Karpas-422 (cell line): ENCODE results near the gene NME2. TPM values are rescaled to one million over a fixed set of nuclear protein-coding genes. Genes with fewer than 3 reads are reported as not detected.

Source experiments
- DNase-seq: peaks from one replicate; pipeline ENCODE4 v3.0.0-alpha.2; 2015
- H2AFZ ChIP-seq: fragments of 200-600 bp; sonication (generic); 2 replicates; pipeline ENCODE4 v1.6.1; 2014; ENCODE audit warnings: antibody characterized with exemption, low read length, mixed read lengths
- H3K27ac ChIP-seq: fragments of 200-600 bp; sonication (generic); 2 replicates; pipeline ENCODE4 v1.5.1; 2014; ENCODE audit warnings: mild to moderate bottlenecking, low read length, moderate library complexity
- H3K27me3 ChIP-seq: fragments of 200-600 bp; sonication (generic); 2 replicates; pipeline ENCODE4 v1.6.1; 2014; ENCODE audit warnings: low read length, mixed read lengths
- H3K36me3 ChIP-seq: fragments of 200-600 bp; sonication (generic); 2 replicates; pipeline ENCODE4 v1.6.1; 2014; ENCODE audit warnings: low read length, mixed read lengths; ENCODE audit not compliant: insufficient read depth
- H3K4me1 ChIP-seq: fragments of 200-600 bp; sonication (generic); 2 replicates; pipeline ENCODE4 v1.6.1; 2014; ENCODE audit warnings: mild to moderate bottlenecking, low read length, mixed read lengths
- H3K4me2 ChIP-seq: fragments of 200-600 bp; sonication (generic); 2 replicates; pipeline ENCODE4 v1.6.1; 2014; ENCODE audit warnings: low read length, low read depth, mild to moderate bottlenecking; ENCODE audit not compliant: poor library complexity, severe bottlenecking
- H3K4me3 ChIP-seq: fragments of 200-600 bp; sonication (generic); 2 replicates; pipeline ENCODE4 v1.5.1; 2014; ENCODE audit warnings: mild to moderate bottlenecking, antibody characterized with exemption, low read length, mixed read lengths
- H3K79me2 ChIP-seq: fragments of 200-600 bp; sonication (generic); 2 replicates; pipeline ENCODE4 v1.6.1; 2014; ENCODE audit warnings: mild to moderate bottlenecking, low read length, mixed read lengths
- H3K9ac ChIP-seq: fragments of 200-600 bp; sonication (generic); 2 replicates; pipeline ENCODE4 v1.6.0; 2014; ENCODE audit warnings: low read length
- H3K9me2 ChIP-seq: fragments of 200-600 bp; sonication (generic), shearing (Covaris generic); replicated peaks from 2 replicates; pipeline ENCODE4 v1.6.0; 2014; ENCODE audit warnings: mild to moderate bottlenecking, low read length, moderate library complexity; ENCODE audit not compliant: insufficient read depth
- H3K9me3 ChIP-seq: fragments of 300-700, 200-600 bp; sonication (generic); 2 replicates; pipeline ENCODE4 v1.6.1; 2014; ENCODE audit warnings: low read length, mixed read lengths
- H4K20me1 ChIP-seq: fragments of 200-600 bp; sonication (generic); 2 replicates; pipeline ENCODE4 v1.6.1; 2014; ENCODE audit warnings: mild to moderate bottlenecking, antibody characterized with exemption, low read length, low read depth; ENCODE audit not compliant: insufficient read depth
- total RNA-seq: library from RNA; depleted of rRNA; stranded (reverse); fragments of >200 nt; shearing (Covaris generic); gene quantifications from 2 replicates; pipeline ENCODE4 v1.2.3, GENCODE V29; 2014; ENCODE audit warnings: low replicate concordance

The NME2 gene
- total RNA-seq, 1 experiment from 2014 or later, result 737 TPM

GRCh38 chr17:51184124-51184523 is 17.9 kb downstream of the NME2 start:
- DNase-seq, result no peak
- no peaks in the 10 kb centered on the region for H4K20me1 ChIP-seq
- peaks cover 7% of the 10 kb centered on the region for H3K4me1 ChIP-seq
- no peaks in the 10 kb centered on the region for H3K9me2 ChIP-seq
- H3K79me2 ChIP-seq, result no peaks in the 10 kb centered on the region
- peaks cover 42% of the 10 kb centered on the region; the same call in 1 of the 2 replicates for H3K36me3 ChIP-seq
- H3K4me3 ChIP-seq, result no peak overlapping the region
- no peak overlapping the region for H2AFZ ChIP-seq
- H3K27ac ChIP-seq, result no peak overlapping the region
- no peaks in the 10 kb centered on the region for H3K9me3 ChIP-seq
- no peak overlapping the region for H3K9ac ChIP-seq
- no peaks in the 10 kb centered on the region for H3K27me3 ChIP-seq
- no peak overlapping the region for H3K4me2 ChIP-seq

DNA sequence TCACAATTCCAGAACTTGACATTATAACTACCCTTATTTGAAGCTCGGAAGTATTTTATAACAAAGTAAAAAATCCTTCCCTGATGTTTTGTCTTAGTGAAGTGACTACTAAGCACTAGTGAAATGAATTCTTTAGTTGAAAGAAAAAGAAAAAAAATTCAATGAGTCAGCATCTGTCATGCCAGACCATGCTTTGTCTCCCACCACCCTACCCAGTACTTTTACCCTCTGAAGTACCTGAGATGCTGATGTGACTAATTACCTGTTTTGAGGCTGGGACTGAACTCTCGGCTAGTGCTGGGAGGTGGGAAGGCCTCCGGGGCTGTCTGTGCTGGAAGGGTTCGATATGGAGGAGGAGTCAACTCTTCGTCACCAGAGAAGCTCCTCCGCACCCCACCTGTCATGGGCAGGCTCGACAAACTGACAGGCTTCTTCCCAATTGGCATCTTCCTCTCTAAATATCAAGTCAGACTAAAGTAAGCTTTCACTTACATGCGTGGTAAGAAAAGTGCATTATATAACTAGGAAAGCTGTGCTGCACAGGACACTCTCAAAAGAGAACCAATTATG is 19.6 kb downstream of the NME2 start:
- no peak overlapping the region for H3K27ac ChIP-seq
- no peaks in the 10 kb centered on the region for H4K20me1 ChIP-seq
- H2AFZ ChIP-seq, result no peak overlapping the region
- no peaks in the 10 kb centered on the region for H3K9me2 ChIP-seq
- H3K9me3 ChIP-seq, result no peaks in the 10 kb centered on the region
- no peak overlapping the region for H3K9ac ChIP-seq
- H3K79me2 ChIP-seq, result no peaks in the 10 kb centered on the region
- no peaks in the 10 kb centered on the region for H3K27me3 ChIP-seq
- H3K4me2 ChIP-seq, result no peak overlapping the region
- DNase-seq, result no peak
- no peak overlapping the region for H3K4me3 ChIP-seq
- H3K4me1 ChIP-seq, result peaks cover 7% of the 10 kb centered on the region
- H3K36me3 ChIP-seq, result peaks cover 52% of the 10 kb centered on the region; the same call in 1 of the 2 replicates

DNA sequence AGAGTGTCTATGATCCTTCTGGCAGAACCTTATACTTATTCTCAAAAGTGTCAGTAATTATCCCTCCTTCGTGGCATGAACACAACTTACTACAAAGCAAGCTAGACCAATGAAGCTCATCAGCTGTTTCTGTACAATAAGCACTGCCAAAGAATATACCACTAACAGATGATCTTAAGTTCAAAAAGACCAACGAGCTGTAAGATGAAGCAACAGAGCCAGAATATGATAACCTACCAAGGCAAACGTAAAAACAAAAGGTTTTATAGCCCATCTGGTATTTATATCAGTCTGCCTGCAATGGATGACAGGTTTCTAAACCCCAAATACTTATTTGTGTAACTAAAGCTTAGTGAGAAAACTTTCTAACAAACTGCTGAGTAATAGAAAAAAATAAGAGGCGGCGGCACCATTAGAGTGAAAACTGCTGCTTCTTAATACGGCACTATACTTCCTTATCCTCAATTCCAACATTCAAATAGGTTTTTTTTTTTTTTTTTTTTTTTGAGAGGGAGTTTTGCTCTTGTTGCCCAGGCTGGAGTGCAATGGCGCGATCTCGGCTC is 22.1 kb downstream of the NME2 start:
- Histone ChIP-seq H3K9me2 (no peaks in the 10 kb centered on the region), H4K20me1 (no peaks in the 10 kb centered on the region), H3K79me2 (no peaks in the 10 kb centered on the region), H2AFZ (no peak overlapping the region), H3K9me3 (no peaks in the 10 kb centered on the region), H3K27me3 (no peaks in the 10 kb centered on the region), H3K27ac (no peak overlapping the region), H3K36me3 (peaks cover 61% of the 10 kb centered on the region), H3K9ac (no peak overlapping the region), H3K4me1 (peaks cover 7% of the 10 kb centered on the region), H3K4me3 (no peak overlapping the region), H3K4me2 (no peak overlapping the region)
- no peak for DNase-seq

DNA sequence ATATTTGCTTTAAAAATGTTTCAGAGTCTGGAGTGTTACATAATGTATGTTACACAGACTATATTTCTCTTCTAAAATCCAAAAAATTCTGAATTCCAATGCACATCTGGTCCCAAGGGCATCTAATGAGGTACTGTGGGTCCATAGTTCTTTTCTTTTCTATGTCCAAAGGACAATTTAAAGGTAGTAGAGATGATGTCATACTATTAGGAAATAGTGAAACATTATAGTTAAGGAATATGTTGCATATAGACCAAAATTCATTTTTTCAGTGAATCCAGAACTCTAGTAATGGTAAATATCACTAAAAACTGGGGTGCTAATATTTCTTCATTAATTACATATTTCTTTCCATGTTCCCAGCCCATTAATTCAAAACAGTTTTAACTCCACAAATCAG is 23.0 kb downstream of the NME2 start:
- H3K9me2 ChIP-seq, result no peaks in the 10 kb centered on the region
- no peaks in the 10 kb centered on the region for H4K20me1 ChIP-seq
- H3K27ac ChIP-seq, result no peak overlapping the region
- H3K4me1 ChIP-seq, result peaks cover 5% of the 10 kb centered on the region
- no peak overlapping the region for H2AFZ ChIP-seq
- H3K4me2 ChIP-seq, result no peak overlapping the region
- peaks cover 60% of the 10 kb centered on the region for H3K36me3 ChIP-seq
- no peak overlapping the region for H3K4me3 ChIP-seq
- no peaks in the 10 kb centered on the region for H3K27me3 ChIP-seq
- no peaks in the 10 kb centered on the region for H3K9me3 ChIP-seq
- no peaks in the 10 kb centered on the region for H3K79me2 ChIP-seq
- no peak for DNase-seq
- no peak overlapping the region for H3K9ac ChIP-seq

DNA sequence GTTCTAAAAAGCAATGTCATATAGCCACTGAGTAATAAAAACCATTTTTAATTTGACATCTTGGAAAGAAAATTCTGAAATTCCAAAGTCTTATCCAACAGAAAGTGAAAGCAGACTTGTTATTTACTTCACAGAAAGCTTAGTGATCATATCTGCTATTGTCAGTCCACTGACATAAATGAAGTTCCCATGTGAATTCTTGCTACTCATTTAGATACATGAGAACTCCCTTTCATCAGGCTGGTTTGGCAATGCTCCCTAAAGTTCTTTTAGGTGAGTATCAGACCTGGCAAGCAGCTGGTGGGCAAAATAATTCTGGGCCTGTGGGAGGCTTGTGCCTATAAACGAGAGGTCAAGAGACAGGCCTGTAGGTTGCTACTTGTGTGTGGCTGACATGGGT is 23.4 kb downstream of the NME2 start:
- no peaks in the 10 kb centered on the region for H4K20me1 ChIP-seq
- H3K27me3 ChIP-seq, result no peaks in the 10 kb centered on the region
- H3K4me1 ChIP-seq, result peaks cover under 1% of the 10 kb centered on the region; the same call in 1 of the 2 replicates
- H3K4me3 ChIP-seq, result no peak overlapping the region
- no peak overlapping the region for H3K9ac ChIP-seq
- no peaks in the 10 kb centered on the region for H3K9me2 ChIP-seq
- DNase-seq, result no peak
- H3K36me3 ChIP-seq, result peaks cover 56% of the 10 kb centered on the region
- no peak overlapping the region for H3K4me2 ChIP-seq
- H3K9me3 ChIP-seq, result no peaks in the 10 kb centered on the region
- H3K79me2 ChIP-seq, result no peaks in the 10 kb centered on the region
- no peak overlapping the region for H2AFZ ChIP-seq
- H3K27ac ChIP-seq, result no peak overlapping the region

DNA sequence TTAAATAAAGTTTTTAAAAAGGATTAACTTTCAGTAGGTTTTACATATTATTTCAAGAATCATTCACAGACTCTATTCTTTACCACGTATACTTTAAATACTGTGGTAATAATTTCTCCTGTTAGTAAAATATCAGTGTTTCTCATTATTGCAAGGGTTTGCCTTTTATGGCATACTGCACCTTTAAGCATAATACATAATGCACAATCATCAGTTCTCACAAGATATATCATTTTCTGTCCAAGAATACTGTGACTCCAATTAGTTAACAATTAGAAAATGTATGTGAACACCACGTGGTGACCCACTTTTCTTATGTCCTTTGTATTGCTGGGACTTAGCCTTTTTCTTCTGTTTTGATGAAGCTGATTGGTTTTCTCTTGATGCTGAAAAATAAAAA is 25.7 kb downstream of the NME2 start:
- Histone ChIP-seq H3K27ac (no peak overlapping the region), H3K36me3 (peaks cover 49% of the 10 kb centered on the region), H3K4me2 (no peak overlapping the region), H3K79me2 (no peaks in the 10 kb centered on the region), H3K4me1 (no peaks in the 10 kb centered on the region), H4K20me1 (no peaks in the 10 kb centered on the region), H3K4me3 (no peak overlapping the region), H2AFZ (no peak overlapping the region), H3K27me3 (no peaks in the 10 kb centered on the region), H3K9me3 (no peaks in the 10 kb centered on the region), H3K9me2 (no peaks in the 10 kb centered on the region), H3K9ac (no peak overlapping the region)
- no peak for DNase-seq

DNA sequence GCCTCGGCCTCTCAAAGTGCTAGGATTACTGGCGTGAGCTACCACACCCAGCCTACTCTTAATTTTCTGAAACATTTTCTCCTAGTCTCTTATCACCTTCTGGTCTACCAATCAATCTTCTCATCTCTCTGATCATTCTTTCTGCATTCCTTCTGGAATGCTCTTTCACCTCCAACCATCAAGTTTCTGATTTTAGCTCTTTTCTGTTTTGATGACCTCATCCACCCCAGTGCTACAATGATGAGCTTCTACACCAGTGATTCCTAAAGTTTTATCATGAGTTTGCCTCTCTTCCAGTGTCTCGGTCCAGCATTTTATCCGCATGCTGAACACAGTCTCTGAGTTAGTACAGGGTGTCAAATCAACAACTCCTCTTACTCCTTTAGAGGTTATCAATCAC is 31.5 kb downstream of the NME2 start:
- Histone ChIP-seq H3K4me2 (no peak overlapping the region), H3K4me1 (no peaks in the 10 kb centered on the region), H3K79me2 (no peaks in the 10 kb centered on the region), H3K27ac (no peak overlapping the region), H3K36me3 (peaks cover 51% of the 10 kb centered on the region; the same call in 1 of the 2 replicates), H3K9me2 (no peaks in the 10 kb centered on the region), H3K9ac (no peak overlapping the region), H2AFZ (no peak overlapping the region), H4K20me1 (no peaks in the 10 kb centered on the region), H3K27me3 (no peaks in the 10 kb centered on the region), H3K9me3 (no peaks in the 10 kb centered on the region), H3K4me3 (no peak overlapping the region)
- no peak for DNase-seq

GRCh38 chr17:51200295-51200694 is 34.1 kb downstream of the NME2 start:
- Histone ChIP-seq H3K4me3 (no peak overlapping the region), H3K79me2 (no peaks in the 10 kb centered on the region), H3K4me1 (no peaks in the 10 kb centered on the region), H3K9ac (no peak overlapping the region), H3K36me3 (peaks cover 42% of the 10 kb centered on the region; the same call in 1 of the 2 replicates), H3K27me3 (no peaks in the 10 kb centered on the region), H2AFZ (no peak overlapping the region), H4K20me1 (no peaks in the 10 kb centered on the region), H3K9me3 (no peaks in the 10 kb centered on the region), H3K9me2 (no peaks in the 10 kb centered on the region), H3K4me2 (no peak overlapping the region), H3K27ac (no peak overlapping the region)
- no peak for DNase-seq
